ENCODE data around the gene IL3RA. TPM values are rescaled to one million over a fixed set of nuclear protein-coding genes. Genes with fewer than 3 reads are reported as not detected.
"Not testable (repeated sequence)": the region's sequence is repeated elsewhere in the genome, so short reads cannot be mapped to it uniquely, and the experiment has no call there.

The IL3RA gene
- total RNA-seq, 1 donor from 2014 or later: 6.4 TPM

DNA sequence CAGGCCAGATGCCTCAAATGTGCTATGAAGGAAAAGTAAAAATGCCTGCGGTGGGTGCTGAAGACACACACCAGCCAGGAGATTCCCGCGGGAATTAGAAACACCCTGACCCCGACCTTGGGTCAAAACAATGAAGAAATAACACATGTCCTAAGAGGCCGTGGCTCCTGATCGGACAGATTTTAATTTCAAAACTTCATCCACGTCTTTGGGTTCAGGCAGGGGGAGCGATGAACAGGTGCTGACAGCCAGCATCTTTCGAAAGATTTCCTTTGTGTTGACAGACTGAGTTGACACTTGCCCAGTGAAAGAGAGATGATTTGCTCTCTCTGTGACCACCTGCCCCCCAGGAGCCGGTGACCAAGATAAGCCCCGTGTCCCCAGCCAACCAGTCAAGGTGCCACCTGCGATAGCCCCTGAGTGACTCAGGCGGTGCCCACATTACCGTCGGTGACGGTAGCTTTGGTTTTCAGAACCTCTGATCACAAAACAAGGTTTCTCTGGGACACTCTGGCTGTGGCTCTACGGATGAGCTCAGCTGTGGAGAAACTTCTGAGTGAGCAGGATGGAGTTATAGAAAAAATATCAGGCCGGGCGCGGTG is 11.0 kb upstream of the IL3RA start:
- intact Hi-C loops (cut with DNase I): no loop called here
- DNase-seq (no peak), ATAC-seq (ENCODE audit: poor library complexity) (no peak)

DNA sequence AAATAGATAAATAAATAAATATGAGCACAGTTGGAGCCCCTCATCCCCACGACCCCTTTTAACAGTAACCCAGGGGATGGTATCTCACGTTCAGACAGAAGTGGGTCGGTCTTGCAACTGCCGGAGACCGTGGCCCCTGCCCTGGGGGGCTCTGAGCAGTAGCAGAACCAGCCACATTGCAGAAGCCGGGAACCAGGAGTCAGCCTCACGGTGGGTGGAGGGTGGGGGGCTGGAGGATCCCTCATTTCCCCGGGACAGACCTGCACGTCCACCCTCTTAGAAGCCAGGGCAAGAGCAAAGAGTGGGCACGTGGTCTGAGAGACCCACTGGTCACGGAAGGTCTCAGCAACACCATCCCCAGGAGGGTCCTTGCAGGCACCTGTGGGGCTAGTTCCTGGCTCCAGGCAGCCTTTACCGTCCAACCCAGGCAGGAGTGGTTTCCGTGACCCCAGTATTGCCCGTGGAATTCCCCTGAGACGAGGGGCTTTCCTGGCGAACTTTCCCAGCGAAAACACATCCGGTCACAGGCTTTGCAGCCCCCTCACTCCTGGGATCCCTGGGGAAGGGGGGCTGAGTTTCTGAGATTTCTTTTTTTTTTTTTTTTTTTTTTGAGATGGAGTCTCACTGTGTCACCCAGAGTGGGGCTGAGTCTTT is 8.8 kb upstream of the IL3RA start:
- intact Hi-C loops (cut with DNase I): no loop called here
- DNase-seq (no peak), ATAC-seq (ENCODE audit: poor library complexity) (no peak)

DNA sequence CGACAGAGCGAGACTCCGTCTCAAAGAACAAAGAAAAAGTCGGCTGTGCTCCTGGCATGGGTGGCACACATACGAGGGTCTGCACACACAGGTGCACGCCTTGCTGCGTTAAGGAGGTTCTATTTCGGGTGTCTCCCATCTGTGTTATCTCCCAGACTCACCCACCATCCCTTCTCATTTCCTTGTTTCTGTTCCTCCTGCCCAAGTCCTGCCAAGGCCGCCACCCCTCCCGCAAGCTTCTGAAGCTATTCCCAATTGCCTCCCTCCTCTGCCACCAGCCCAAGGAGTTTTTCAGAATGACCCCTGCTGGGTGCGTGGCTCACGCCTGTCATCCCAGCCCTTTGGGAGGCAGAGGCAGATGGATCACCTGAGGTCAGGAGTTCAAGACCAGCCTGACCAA is 6.0 kb upstream of the IL3RA start:
- intact Hi-C loops (cut with DNase I): no loop called here
- no peak for ATAC-seq (ENCODE audit: poor library complexity)
- no peak for DNase-seq

DNA sequence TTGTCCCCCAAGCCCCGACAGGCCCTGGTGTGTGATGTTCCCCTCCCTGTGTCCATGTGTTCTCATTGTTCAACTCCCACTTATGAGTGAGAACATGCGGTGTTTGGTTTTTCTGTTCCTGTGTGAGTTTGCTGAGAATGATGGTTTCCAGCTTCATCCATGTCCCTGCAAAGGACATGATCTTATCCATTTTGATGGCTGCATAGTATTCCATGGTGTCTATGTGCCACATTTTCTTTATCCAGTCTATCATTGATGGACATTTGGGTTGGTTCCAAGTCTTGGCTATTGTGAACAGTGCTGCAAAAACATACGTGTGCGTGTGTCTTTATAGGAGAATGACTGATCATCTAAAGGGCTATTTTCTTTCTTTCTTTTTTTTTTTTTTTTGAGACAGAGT is 4.2 kb upstream of the IL3RA start:
- intact Hi-C loops (cut with DNase I); ATAC-seq (ENCODE audit: poor library complexity); DNase-seq: not testable (repeated sequence)

DNA sequence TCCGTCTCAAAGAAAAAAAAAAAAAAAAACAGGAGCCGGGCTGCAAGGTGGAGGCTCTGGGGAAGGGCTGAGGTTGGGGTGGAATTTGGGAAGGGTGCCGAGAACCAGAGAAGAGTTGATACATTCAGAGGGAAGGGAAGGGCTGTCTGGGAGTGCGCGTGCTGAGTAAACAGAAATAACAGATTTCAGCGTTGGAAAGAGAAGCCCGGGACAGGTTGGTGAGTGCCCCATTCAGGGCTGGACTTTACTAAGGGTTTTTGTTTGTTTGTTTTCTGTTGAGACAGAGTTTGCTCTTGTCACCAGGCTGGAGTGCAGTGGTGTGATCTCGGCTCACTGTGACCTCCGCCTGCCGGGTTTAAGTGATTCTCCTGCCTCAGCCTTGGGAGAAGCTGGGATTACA is 1.7 kb upstream of the IL3RA start:
- DNase-seq: peak; percentile 19
- ATAC-seq (ENCODE audit: poor library complexity): no peak
- intact Hi-C loops (cut with DNase I): no loop called here

DNA sequence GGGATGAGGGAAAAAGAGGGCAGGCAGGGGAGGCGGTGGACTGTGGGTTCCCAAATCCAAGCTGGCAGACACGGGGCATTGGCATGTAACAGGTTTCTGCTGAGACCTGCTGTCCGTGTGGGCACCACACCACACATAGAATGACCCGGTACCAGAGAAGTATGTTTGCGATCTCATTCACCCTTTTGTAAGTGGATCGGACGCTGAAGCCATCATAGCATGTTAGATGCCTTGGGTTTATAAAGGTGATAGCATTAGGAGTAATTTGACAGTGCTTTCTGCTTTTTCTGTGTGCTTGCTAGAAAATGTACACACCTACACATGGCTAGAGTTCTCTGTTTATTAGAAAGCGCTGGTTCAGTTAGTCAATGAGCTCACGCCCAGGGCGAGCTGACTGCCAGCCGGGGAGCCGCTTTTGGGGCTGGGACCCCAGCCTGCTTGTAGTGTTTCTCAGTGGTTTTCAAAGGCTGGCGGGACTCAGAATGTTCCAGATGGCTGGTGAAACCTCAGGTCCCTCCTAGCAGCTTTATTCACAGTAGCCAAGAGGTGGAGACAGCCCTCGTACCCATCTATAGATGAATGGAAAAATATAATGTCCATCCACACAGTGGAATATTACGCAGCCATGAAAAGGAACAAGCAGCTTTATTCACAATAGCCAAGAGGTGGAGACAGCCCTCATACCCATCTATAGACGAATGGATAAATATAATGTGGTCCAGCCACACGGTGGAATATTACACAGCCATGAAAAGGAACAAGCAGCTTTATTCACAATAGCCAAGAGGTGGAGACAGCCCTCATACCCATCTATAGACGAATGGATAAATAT is 579 bp downstream of the IL3RA start:
- DNase-seq (peak; percentile 22), ATAC-seq (ENCODE audit: poor library complexity) (no peak)
- intact Hi-C loops (cut with DNase I): no loop called here

DNA sequence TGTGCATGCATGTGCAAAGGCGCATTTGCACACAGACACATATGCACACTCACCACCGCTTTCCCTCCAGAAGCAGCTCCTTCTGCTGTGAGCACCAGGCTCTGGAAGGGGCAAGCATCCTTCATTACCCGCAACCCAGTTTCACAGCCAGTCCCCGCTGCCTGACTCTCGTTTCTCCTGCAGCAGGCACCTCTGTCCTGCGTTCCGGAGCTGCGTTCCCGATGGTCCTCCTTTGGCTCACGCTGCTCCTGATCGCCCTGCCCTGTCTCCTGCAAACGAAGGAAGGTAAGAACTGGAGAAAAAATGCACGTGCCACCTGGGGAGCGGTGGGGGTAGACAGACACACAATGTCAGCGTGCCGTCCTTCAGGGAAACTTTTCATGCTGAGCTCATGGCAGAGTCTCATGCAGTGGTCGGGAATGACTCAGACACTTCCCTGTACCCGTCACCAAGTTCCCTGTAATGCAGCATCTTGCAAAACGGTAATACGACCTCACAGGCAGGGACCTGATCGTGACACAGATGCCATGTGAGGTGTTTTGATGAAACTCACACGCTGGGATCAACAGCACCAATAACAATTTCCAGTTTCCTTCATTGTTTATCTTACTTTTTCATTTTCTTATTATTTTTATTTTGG is 5.1 kb downstream of the IL3RA start:
- intact Hi-C loops (cut with DNase I): no loop called here
- DNase-seq (peak; percentile 12), ATAC-seq (ENCODE audit: poor library complexity) (no peak)

DNA sequence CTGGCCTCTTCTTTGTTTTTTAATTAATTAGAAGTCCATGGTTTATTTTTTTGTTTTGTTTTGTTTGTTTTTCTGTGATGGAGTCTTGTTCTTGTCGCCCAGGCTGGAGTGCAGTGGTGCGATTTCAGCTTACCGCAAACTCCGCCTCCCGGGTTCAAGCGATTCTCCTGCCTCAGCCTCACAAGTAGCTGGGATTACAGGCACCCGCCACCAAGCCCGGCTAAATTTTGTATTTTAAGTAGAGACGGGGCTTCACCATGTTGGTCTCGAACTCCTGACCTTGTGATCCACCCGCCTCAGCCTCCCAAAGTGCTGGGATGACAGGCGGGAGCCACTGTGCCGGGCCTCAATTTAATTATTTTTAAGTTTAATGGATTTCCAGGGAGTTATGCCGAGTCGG is 13.0 kb downstream of the IL3RA start:
- intact Hi-C loops (cut with DNase I); ATAC-seq (ENCODE audit: poor library complexity): not testable (repeated sequence)
- peak; percentile 18 for DNase-seq

DNA sequence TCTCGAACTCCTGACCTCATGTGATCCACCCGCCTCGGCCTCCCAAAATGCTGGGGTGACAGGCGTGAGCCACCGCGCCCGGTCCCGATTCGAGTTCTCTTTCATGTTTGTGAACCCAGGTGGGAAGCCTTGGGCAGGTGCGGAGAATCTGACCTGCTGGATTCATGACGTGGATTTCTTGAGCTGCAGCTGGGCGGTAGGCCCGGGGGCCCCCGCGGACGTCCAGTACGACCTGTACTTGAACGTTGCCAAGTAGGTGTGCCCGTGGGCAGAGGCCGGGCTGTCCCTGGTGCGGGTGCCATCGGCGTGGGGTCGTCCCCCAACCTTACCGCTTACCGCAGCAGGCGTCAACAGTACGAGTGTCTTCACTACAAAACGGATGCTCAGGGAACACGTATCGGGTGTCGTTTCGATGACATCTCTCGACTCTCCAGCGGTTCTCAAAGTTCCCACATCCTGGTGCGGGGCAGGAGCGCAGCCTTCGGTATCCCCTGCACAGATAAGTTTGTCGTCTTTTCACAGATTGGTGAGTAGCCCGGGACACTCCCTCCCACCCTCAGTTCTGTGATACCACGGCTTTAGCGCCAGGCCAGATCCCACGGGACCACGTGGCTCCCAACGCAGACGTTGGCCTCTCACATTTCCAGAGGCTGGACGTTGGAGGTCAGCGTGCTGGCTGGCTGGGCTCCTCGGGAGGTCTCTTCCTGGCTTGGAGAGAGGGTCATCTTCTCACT is 15.6 kb downstream of the IL3RA start:
- ATAC-seq (ENCODE audit: poor library complexity): no peak
- no peak for DNase-seq
- intact Hi-C loops (cut with DNase I): no loop called here

DNA sequence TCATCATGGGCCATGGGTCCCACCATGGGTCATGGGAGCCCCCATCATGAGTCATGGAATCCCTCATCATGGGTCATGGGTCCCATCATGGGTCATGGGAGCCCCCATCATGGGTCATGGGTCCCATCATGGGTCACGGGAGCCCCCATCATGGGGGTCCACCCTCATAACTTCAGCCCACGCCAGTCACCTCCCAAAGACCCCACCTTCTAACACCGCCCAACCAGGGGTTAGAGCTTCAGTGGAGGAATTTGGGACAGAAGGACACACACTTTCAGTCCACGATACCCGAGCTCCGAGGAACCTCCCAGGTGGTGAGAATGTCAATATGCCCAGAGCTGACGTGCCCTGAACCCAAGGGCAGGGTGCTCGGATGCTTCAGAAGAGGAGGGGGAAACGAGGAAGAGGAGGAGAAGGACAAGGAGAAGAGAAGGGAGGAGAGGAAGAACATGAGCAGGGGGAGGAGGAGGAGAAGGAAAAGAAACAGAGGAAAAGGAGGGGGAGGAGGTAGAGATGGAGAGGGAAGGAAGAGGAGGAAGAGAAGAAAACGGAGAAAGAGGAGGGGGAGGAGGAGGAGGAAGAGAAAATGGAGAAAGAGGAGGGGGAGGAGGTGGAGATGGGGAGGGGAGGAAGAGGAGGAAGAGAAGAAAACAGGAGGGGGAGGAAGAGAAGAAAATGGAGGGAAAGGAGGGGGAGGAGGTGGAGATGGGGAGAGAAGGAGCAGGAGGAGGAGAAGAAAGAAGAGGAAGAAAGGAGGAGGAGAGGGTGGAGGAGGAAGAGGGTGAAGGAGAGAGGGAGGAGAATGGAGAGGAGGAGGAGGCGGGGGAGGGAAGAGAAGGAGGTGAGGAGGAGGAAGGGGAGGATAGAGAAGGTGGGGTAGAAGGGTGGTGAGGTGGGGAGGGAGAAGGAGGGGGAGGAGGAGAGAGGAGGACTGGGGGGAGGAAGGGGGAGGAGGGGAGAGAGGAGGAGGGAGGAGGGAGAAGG is 17.7 kb downstream of the IL3RA start:
- intact Hi-C loops (cut with DNase I): no loop called here
- ATAC-seq (ENCODE audit: poor library complexity): no peak
- DNase-seq: no peak

DNA sequence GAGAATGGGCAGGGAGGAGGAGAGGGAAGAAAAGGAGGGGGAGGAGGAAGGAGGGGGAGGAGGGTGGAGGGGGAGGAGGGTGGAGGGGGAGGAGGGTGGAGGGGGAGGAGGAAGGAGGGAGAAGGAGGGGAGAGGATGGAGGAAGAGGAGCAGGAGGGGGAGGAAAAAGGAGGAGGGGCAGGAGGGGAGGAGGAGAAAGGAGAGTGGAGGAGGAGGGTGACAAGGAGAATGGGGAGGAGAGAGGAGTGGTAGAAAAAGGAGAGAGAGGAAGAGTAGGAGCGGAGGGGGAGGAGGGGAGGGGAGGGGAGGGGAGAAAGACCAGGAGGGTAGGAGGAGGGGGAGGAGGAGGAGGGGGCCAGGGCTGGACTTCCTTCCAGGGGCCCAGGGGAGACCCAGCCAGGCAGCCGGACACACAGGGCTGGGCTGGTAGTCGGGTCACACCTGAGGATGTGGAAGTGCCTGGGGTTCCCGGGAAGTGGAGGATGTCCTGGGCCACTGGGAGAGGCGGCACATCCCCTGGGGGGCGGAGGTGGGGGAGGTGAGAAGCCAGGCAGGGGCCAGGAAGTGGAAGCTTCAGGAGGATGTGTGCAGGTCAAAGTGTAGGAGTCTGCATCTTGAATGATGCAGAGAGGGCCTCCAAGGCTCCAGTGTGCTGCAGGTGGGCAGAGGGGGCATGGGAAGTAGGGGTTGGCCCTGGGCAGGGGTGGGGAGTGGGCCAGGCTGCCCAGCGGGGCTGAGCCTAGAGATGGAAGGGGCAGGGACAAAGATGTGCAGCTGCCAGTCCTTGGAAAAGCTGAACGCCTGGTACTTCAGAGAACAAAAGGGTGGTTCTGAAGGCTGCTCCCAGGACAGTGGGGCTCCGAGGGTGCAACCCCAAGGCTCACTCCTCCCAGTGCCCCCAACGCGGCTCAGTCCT is 18.8 kb downstream of the IL3RA start:
- intact Hi-C loops (cut with DNase I): no loop called here
- no peak for DNase-seq

DNA sequence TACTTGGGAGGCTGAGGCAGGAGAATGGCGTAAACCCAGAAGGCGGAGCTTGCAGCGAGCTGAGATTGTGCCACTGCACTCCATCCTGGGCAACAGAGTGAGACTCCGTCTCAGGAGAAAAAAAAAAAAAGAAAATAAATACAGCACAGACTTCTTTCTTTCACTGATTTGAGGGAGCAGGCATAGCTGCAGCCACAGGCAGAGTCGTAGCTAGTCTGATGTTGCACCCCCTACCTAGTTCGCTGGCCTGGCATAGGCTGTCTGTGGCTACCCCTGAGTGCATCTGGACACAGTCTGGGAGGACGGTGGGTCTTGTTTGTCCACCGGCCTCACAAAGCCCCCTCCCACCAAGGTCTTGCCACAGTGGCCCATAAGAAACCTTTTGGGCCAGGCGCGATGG is 21.4 kb downstream of the IL3RA start:
- ATAC-seq (ENCODE audit: poor library complexity) (no peak), DNase-seq (no peak)
- intact Hi-C loops (cut with DNase I): no loop called here

More for the DNA sequence above, 18.8 kb downstream of the IL3RA start:
- ATAC-seq (ENCODE audit: poor library complexity): no peak

DNA sequence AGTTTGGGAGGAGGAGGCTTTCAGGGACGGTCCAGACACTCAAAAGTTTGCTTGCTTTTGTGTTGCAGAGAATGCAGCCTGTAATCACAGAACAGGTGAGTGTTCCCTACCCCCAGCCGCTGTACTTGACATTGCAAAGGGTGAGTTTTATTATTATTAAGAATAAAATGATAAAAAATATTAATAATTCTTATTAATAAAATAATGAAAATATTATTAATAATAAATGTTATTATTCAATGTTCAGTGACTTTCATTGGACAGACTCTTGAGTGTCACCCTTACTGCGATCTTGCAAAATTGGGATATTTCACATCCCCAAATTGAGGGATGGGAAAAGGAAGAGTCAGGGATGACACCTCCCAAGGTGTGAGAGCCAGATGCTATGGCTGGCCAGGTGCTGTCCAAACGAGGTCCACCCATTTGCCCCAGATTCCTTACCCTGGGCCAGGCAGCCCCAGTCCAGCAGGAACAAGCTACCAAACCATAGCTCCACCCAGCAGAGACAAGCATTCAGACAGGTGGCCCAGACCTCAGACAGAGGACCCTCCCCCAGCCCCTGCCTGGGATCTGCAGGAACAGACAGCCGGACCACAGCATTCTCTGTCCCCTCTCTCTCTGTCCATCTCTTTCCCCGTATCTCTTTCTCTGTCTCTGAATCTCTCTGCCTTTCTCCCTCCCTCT is 22.4 kb downstream of the IL3RA start:
- intact Hi-C loops (cut with DNase I): no loop called here
- ATAC-seq (ENCODE audit: poor library complexity) (no peak), DNase-seq (no peak)

DNA sequence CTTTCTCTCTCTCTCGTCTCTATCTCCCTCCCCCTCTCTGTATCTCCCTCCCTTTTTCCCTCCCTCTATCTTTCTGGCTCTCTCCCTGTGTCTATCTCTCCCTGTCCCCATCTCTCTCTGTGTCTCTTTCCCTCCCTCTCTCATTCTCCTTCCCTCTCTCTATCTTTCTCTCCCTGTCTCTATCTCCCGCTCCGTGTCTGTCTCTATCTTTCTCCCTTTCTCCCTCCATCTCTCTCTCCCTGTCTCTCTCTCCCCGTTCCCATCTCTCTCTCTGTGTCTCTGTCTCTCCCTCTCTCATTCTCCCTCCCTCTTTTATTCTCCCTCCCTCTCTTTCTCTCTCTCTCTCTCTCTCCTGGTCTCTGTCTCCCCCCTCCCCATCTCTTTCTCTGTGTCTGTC is 22.9 kb downstream of the IL3RA start:
- intact Hi-C loops (cut with DNase I): no loop called here
- no peak for DNase-seq

DNA sequence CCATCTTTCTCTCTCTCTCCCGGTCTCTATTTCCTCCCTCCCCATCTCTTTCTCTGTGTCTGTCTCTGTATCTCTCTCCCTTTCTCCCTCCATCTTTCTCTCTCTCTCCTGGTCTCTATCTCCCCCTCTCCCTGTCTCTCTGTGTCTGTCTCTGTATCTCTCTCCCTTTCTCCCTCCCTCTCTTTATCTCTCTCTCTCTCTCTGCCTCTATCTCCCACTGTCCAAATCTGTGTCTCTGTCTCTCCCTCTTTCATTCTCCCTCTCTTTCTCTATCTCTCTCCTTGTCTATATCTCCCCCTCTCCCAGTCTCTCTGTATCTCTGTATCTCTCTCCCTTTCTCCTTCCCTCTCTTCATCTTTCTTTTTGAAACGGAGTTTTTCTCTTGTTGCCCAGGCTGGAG is 23.6 kb downstream of the IL3RA start:
- ATAC-seq (ENCODE audit: poor library complexity) (no peak), DNase-seq (no peak)
- intact Hi-C loops (cut with DNase I): no loop called here

More for the DNA sequence above, 22.9 kb downstream of the IL3RA start:
- ATAC-seq (ENCODE audit: poor library complexity): no peak

DNA sequence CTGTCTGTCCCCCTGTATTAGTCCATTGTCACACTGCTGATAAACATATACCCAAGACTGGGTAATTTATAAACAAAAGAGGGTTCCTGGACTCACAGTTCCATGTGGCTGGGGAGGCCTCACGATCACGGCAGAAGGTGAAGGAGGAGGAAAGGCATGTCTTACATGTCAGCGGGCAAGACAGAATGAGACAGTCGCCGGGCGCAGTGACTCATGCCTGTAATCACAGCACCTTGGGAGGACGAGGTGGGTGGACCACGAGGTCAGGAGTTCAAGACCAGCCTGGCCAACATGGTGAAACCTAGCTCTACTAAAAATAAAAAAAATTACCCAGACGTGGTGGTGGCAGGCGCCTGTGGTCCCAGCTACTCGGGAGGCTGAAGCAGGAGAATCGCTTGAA is 24.7 kb downstream of the IL3RA start:
- ATAC-seq (ENCODE audit: poor library complexity) (no peak), DNase-seq (no peak)
- intact Hi-C loops (cut with DNase I): no loop called here
